ENCODE measurements around the gene ATRAID.

Gene ATRAID

GRCh38 chr2:27211241-27211942 lies 449 bp upstream of the ATRAID start:
- Histone ChIP-seq H3K27me3 (ENCODE audit: control insufficient read depth, low read length) (no peaks in the 10 kb centered on the region), H3K4me1 (ENCODE audit: control insufficient read depth, low read length) (peaks cover 37% of the 10 kb centered on the region), H3K9me3 (ENCODE audit: control insufficient read depth, insufficient read depth, low read length) (no peaks in the 10 kb centered on the region), H3K4me3 (ENCODE audit: low read length) (peak overlapping the region; percentile 79), H3K9me2 (replicated peaks; ENCODE audit: control insufficient read depth, low read length) (no peaks in the 10 kb centered on the region), H3K27ac (ENCODE audit: low read depth, low read length) (peak overlapping the region; percentile 79), H3F3A (ENCODE audit: control insufficient read depth, insufficient read depth) (peaks cover 12% of the 10 kb centered on the region), H4K20me1 (ENCODE audit: control insufficient read depth, insufficient read depth, low read depth, low read length) (no peaks in the 10 kb centered on the region), H3K79me2 (ENCODE audit: control insufficient read depth, low read length) (peaks cover 44% of the 10 kb centered on the region), H3K36me3 (ENCODE audit: control insufficient read depth, low read length) (peaks cover 77% of the 10 kb centered on the region), H3K4me2 (ENCODE audit: low read length) (peak overlapping the region; percentile 75)
- no peak for TF ChIP-seq CTCF (IDR thresholded peaks at IDR 0.05; ENCODE audit: low read depth, low read length, poor library complexity, severe bottlenecking)
- TF ChIP-seq EZH2phosphoT487 (IDR thresholded peaks at IDR 0.05; ENCODE audit: borderline replicate concordance, low read length), result no peak

- no peaks in the 10 kb centered on the region for H3K9me2 ChIP-seq (replicated peaks; ENCODE audit: control insufficient read depth, low read length)
- no peak for TF ChIP-seq EZH2phosphoT487 (IDR thresholded peaks at IDR 0.05; ENCODE audit: borderline replicate concordance, low read length)
- H3K36me3 ChIP-seq (ENCODE audit: control insufficient read depth, low read length), result peaks cover 75% of the 10 kb centered on the region
- H3K9me3 ChIP-seq (ENCODE audit: control insufficient read depth, insufficient read depth, low read length), result no peaks in the 10 kb centered on the region
- H3K4me3 ChIP-seq (ENCODE audit: low read length), result peak overlapping the region; percentile 79
- H3F3A ChIP-seq (ENCODE audit: control insufficient read depth, insufficient read depth), result peaks cover 14% of the 10 kb centered on the region
- peak overlapping the region; percentile 79 for H3K27ac ChIP-seq (ENCODE audit: low read depth, low read length)
- no peaks in the 10 kb centered on the region for H4K20me1 ChIP-seq (ENCODE audit: control insufficient read depth, insufficient read depth, low read depth, low read length)
- peaks cover 52% of the 10 kb centered on the region for H3K4me1 ChIP-seq (ENCODE audit: control insufficient read depth, low read length)
- H3K79me2 ChIP-seq (ENCODE audit: control insufficient read depth, low read length), result peaks cover 50% of the 10 kb centered on the region
- peak overlapping the region; percentile 75 for H3K4me2 ChIP-seq (ENCODE audit: low read length)
- H3K27me3 ChIP-seq (ENCODE audit: control insufficient read depth, low read length), result no peaks in the 10 kb centered on the region
Observed at GRCh38 chr2:27212626-27213471, 1.0 kb downstream of the ATRAID start.

- Histone ChIP-seq H3K36me3 (ENCODE audit: control insufficient read depth, low read length) (peaks cover 73% of the 10 kb centered on the region), H4K20me1 (ENCODE audit: control insufficient read depth, insufficient read depth, low read depth, low read length) (no peaks in the 10 kb centered on the region), H3K4me2 (ENCODE audit: low read length) (no peak overlapping the region), H3K9me3 (ENCODE audit: control insufficient read depth, insufficient read depth, low read length) (no peaks in the 10 kb centered on the region), H3K4me3 (ENCODE audit: low read length) (no peak overlapping the region), H3K9me2 (replicated peaks; ENCODE audit: control insufficient read depth, low read length) (no peaks in the 10 kb centered on the region), H3K79me2 (ENCODE audit: control insufficient read depth, low read length) (peaks cover 57% of the 10 kb centered on the region), H3K27ac (ENCODE audit: low read depth, low read length) (no peak overlapping the region), H3F3A (ENCODE audit: control insufficient read depth, insufficient read depth) (peaks cover 22% of the 10 kb centered on the region), H3K27me3 (ENCODE audit: control insufficient read depth, low read length) (no peaks in the 10 kb centered on the region), H3K4me1 (ENCODE audit: control insufficient read depth, low read length) (peaks cover 59% of the 10 kb centered on the region)
- TF ChIP-seq EZH2phosphoT487 (IDR thresholded peaks at IDR 0.05; ENCODE audit: borderline replicate concordance, low read length) (no peak), CTCF (IDR thresholded peaks at IDR 0.05; ENCODE audit: low read depth, low read length, poor library complexity, severe bottlenecking) (no peak)
Observed at GRCh38 chr2:27214941-27215340, 3.1 kb downstream of the ATRAID start.

All from DOHH2 (cell line).